T1000 (cell line): ENCODE data around the gene WDFY3.
"Not testable (repeated sequence)": the region's sequence is repeated elsewhere in the genome, so short reads cannot be mapped to it uniquely, and the experiment has no call there.

ENCODE experiments used
- DNase-seq: peaks from one replicate; lab custom pipeline; 2025; ENCODE audit warnings: mixed read lengths; lab: John Stamatoyannopoulos, UW

WDFY3 gene

GRCh38 chr4:84857296-84857695 lies 109.2 kb downstream of the WDFY3 start:
- no peak for DNase-seq

GRCh38 chr4:84856468-84857049 lies 109.9 kb downstream of the WDFY3 start:
- no peak for DNase-seq

- DNase-seq: no peak
Measured at GRCh38 chr4:84855774-84856173, 110.7 kb downstream of the WDFY3 start.

DNA sequence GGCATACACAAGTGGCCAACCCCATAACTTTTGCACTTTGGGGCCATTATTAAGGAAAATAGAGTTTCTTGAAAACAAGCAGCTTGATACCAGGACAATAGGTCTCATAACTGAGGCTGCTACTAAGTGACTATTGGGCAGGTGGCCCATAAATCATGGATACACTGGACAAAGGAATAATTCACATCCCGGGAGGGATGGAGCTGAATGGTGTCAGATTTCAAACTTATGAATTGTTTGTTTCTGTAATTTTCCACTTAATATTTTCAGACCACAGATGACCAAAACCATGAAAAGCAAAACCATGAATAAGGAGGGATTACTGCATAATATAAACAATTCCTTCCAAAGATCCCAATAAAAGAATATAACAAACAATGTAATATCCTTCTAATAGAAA lies 114.4 kb downstream of the WDFY3 start:
- DNase-seq: no peak

DNA sequence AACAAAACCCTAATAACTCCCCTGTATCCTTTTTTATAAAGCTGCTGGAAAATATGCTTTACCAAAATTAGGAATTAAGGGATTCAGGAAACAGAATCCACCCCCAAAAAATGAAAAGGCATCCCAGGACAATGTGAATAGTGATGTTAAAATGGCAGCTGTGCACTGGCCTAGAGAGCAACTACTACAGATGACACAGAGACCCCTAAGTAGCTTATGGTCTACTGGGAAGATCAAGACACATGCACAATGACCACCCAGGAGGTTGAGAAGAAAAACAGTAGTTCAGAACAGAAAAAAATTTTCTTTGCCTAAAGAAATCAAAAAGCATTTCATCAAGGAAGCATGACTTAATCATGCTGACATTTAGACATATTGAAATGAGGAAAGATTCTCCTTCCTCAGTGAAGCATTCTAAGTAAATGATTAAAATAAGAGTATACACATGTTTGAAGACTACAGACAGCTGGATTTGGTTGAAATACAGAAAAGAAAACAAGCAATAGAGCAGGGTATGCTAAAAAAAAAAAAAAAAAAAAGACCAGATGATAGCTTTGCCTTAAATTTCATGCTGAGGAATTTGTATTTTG lies 117.3 kb downstream of the WDFY3 start:
- DNase-seq: no peak

GRCh38 chr4:84848432-84848831 lies 118.1 kb downstream of the WDFY3 start:
- no peak for DNase-seq

DNA sequence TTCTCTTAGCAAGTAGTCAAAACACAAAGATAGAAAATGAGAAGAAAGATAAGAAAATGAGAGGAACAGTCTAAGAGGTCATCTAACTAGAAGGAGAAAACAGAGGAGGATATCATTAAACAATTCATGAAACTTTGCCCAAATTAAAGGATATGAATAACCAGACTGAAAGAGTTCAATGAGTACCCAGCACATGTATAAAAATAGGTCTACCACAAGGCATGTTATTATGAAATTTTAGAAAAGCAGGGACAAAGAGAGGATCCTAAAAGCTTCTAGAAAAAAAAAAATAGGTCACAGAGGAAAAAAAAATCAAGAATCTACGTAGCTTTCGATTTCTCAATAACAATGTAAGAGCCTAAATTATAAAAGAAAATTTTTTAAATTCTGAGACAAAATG lies 118.5 kb downstream of the WDFY3 start:
- no peak for DNase-seq

DNA sequence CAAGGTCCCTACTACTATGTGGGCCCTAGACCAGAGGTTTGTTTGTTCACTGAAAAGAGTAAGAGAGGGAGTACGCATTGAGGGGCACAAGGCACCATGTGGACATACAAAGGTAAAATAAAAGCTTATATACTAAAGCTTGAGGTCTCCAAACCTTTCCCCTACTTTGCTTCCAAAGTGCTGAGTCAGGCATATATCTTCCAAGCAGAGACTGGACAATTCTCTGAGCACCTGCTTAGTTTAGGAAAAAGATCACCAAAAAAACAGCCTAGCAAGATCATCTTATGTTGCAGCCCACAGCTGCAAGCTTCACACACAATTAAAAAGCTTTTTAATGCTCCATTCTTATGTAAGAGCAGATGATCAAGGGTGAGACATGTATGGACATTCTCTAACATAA lies 119.5 kb downstream of the WDFY3 start:
- DNase-seq: no peak

DNA sequence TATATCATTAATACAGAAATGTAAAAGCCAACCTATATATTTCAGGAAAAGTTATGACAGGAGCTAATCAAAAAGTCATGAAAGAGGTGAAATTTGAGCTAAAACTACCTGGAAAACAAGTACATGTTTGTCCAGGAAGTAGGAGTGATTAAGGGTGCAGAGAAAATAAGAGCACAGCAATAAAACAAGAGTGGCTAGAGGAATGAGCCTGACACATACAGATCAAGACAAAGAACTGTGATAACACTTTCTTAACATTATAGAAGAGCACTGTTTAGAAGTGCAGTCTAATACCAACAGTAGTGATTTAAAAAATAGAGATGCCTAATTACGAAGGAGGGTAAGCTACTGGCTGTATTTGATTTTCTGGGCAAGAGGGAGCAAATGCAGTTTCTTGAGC lies 125.1 kb downstream of the WDFY3 start:
- DNase-seq: no peak

DNA sequence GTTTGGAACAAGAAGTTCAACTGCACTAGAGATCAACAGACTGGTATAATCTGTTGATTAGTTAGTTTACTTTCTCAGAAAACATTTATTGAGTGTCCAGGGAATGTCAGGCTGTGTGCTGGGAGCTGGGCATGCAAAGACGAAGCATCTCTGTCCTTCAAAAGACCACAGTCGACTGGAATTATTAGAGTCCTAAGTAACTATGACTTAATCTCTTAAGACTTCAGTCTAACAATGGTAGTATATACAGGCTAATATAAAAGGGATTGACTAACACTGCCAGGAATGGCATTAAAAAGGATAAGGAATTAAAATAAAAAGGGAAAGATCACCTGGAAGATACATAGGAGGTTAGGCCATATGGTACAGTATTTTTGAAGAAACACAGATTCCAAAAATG lies 128.7 kb downstream of the WDFY3 start:
- no peak for DNase-seq

GRCh38 chr4:84829633-84830032 lies 136.9 kb downstream of the WDFY3 start:
- not testable (repeated sequence) for DNase-seq

- DNase-seq: no peak
Measured at GRCh38 chr4:84826681-84827080, 139.8 kb downstream of the WDFY3 start.

DNA sequence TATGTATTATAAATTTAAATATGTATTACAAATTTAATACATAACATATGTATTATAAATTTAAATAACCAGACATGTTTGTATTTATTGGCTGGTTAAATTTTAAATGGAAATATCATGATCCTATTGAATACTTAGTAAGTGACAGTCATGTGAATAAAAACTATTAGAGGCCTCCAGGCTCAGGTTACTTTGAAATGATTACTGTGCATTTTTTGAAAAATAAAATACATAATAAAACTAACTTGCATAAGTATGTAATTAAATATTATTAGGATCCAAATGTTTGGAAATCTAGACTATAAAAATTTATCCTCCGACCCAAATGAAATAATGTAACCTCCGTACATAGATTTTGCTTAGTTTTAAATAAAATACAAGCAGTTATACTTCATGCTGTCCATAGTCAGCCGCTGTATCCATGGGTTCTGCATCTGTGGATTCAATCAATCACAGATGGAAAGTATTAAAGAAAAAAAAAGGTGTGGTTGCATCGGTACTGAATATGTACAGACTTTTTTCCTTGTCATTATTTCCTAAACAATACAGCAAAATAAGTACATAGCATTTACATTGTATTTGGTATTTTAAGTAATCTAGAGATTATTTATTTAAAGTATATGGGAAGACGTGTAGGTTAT lies 140.7 kb downstream of the WDFY3 start:
- no peak for DNase-seq

DNA sequence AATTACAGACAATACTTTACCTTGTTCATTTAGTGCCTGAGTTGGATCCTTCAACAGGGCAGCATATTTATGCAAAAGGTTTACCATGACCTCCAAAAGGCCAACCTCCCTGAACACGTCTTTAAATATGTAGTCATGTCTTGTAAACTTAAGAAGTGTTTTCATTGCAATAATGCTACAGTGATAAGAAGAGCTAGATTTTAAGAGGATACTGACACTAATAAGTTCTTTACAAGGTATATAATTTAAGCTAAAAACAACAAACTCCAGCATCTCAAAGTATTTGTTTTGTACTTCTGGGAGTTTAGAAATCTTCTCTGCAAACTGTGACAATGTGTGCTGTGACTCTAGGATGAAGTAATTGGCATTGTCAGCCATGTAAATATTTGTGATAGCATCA lies 145.4 kb downstream of the WDFY3 start:
- no peak for DNase-seq

DNA sequence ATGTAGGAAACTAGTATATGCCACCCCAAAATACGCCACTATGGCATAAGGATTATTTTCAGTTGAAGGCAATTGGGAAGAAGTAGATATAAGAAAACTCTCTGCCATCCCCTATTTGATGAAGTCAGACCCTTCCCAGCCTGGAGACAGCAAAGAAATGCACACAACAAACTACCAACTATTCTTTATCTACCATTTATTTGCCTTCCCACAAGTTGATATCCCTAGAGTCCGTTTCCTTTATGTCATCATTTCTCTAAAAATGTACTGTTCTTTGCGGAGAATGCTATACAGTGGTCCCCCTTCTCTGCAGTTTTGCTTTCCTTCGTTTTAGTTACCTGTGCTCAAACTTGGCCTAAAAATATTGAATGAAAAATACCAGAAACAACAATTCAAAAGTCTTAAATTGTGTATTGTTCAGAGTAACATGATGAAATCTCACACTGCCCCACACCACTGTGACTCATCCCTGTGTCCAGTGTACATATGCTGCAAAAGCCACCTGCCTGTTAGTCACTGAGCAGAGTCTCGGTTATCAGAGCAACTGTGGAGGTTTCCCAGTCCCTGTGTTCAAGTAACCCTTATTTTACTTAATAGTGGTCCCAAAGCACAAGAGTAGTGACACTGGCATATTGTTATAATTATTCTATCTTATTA lies 152.3 kb downstream of the WDFY3 start:
- no peak for DNase-seq

DNA sequence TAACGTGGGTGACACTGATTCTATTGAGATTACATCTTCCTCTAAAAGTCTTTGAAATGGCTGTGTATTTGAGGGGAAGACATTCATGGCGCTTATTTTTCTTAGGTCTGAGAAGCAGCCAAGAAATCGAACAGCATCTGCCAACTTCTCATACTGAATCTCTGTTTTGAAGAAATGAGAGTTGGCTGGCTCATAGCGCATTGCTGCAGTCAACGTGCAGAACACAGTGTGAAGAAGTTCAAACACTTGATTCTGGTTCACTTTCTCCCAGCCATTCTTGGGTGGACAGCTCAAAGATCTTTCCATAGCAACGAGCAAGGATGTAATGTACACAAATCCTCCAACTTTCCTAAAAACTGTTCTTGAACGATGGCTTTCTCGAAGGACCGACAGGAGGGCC lies 156.5 kb downstream of the WDFY3 start:
- DNase-seq: no peak

- no peak for DNase-seq
Measured at GRCh38 chr4:84808332-84808731, 158.2 kb downstream of the WDFY3 start.

GRCh38 chr4:84806541-84806940 lies 159.9 kb downstream of the WDFY3 start:
- DNase-seq: not testable (repeated sequence)

- no peak for DNase-seq
Measured at GRCh38 chr4:84804136-84804535, 162.4 kb downstream of the WDFY3 start.

GRCh38 chr4:84803720-84804119 lies 162.8 kb downstream of the WDFY3 start:
- DNase-seq: no peak

GRCh38 chr4:84803116-84803515 lies 163.4 kb downstream of the WDFY3 start:
- DNase-seq: no peak

DNA sequence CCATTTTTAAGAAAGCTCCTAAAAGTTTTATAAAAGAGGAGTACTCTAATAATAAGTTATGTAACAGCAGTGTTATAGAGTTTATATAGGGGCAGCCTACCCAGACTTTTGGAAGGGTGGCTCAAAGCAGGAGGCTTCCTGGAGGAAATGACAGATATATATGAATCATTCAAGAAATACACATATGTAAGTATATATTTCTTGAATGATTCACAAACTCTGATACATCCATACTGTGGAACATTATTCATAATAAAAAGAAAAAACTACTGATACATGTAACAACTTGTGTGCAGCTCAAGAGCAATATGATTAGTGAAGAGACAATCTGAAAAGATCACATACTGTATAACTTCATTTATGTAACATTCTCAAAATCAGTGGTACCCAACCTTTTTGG lies 166.2 kb downstream of the WDFY3 start:
- no peak for DNase-seq

- DNase-seq: no peak
Measured at GRCh38 chr4:84799318-84799717, 167.2 kb downstream of the WDFY3 start.
